ENCODE measurements around the gene TPM3. TPM values are rescaled to one million over a fixed set of nuclear protein-coding genes. Genes with fewer than 3 reads are reported as not detected.

Gene TPM3
- 100 to 1,000 TPM; 200 to 451 (median 280) TPM for total RNA-seq

DNA sequence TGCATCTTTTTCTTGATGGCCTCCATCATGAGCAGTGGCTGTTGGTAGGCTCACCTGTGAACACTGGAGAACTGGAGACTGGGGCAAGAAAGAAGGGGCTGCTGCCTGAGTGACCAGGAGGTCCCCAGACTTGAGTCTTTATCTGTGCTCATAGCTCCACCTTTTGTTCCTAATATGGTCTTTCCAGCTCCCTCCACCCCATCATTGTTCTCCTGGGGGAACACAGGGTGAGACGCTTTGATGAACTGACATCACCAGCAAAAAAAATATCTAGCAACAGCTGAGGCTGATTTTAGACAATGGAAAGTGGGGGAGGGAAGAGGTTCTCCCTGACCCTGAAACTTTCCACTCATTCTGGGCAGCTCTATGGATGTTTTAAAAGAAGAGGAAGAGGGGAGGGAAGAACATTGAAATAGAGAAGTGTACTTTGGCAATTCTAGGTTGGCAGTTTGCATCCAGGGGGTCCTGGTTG lies at the start of gene TPM3:
TSS of gene TPM3 (minus strand) at position 111 of the 472 bp plus-strand sequence. CDS start at position 29, 82 bp downstream.
- Histone ChIP-seq H3K36me3 (no peaks in the 10 kb centered on the region), H3K27me3 (no peaks in the 10 kb centered on the region), H3K9me3 (no peaks in the 10 kb centered on the region), H3K4me3 (no peak within 1 kb of the TSS), H3K27ac (no peak within 1 kb of the TSS), H3K4me1 (no peaks in the 10 kb centered on the region)
- TF ChIP-seq POLR2A (IDR thresholded peaks at IDR 0.05), result no peak
- TF ChIP-seq, protein P1, sequence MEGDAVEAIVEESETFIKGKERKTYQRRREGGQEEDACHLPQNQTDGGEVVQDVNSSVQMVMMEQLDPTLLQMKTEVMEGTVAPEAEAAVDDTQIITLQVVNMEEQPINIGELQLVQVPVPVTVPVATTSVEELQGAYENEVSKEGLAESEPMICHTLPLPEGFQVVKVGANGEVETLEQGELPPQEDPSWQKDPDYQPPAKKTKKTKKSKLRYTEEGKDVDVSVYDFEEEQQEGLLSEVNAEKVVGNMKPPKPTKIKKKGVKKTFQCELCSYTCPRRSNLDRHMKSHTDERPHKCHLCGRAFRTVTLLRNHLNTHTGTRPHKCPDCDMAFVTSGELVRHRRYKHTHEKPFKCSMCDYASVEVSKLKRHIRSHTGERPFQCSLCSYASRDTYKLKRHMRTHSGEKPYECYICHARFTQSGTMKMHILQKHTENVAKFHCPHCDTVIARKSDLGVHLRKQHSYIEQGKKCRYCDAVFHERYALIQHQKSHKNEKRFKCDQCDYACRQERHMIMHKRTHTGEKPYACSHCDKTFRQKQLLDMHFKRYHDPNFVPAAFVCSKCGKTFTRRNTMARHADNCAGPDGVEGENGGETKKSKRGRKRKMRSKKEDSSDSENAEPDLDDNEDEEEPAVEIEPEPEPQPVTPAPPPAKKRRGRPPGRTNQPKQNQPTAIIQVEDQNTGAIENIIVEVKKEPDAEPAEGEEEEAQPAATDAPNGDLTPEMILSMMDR (IDR thresholded peaks at IDR 0.05), result no peak
- no peak for DNase-seq

DNA sequence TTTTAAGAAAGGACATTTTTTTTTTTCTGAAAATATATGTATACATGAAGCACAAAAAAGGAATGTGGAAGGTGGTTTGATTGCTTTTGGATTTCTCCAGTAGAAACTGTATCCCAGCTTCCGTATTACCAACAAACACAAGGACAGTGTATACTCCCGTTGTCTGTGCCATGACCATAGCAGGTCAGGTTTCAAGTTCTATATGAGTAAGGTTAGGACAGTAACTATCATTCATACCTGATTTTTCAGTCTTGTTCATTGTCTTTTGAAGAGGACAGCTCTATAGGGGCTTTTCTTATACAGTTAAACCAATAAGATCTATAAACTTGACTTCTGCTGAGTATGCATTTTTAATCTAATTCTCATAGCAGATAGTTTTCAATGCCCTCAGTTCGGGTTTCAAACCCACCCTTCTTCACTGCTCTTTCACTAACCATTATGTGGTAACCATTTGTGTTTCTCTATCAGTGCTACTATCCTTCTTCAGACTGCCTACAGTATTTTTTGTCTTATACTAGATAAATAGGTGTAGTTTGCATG lies 48.5 kb upstream of the TPM3 start:
- H3K4me3 ChIP-seq, result no peak overlapping the region
- no peaks in the 10 kb centered on the region for H3K27me3 ChIP-seq
- H3K9me3 ChIP-seq, result no peaks in the 10 kb centered on the region
- no peak overlapping the region for H3K27ac ChIP-seq
- TF ChIP-seq, protein P1 (IDR thresholded peaks at IDR 0.05), result no peak
- TF ChIP-seq POLR2A (IDR thresholded peaks at IDR 0.05), result no peak
- peaks cover 0 to 94% (median 4%) of the 10 kb centered on the region in 3 donors for H3K36me3 ChIP-seq
- DNase-seq, result no peak
- no peaks in the 10 kb centered on the region for H3K4me1 ChIP-seq

DNA sequence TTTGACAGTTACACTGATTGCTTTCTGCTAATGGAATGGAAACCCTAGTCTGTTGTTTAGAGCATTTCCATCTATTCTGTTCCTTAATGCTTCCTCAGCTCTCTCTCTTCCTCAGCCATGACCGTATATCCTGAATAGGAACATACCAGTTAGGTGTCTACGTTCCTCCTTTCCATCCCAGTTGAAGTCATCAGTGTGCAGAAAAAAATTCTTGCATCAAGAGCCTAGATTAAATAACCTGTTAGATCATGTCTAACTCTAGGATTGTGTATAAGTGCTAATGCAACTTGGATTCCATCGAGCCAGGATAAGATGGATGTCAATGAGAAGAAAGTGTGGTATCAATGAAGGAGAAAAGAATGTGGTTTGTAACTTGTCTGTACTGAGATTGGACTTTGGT lies 47.6 kb upstream of the TPM3 start:
- Histone ChIP-seq H3K36me3 (peaks cover 0 to 94% (median 3%) of the 10 kb centered on the region in 3 donors), H3K4me1 (no peaks in the 10 kb centered on the region), H3K27ac (no peak overlapping the region), H3K27me3 (no peaks in the 10 kb centered on the region), H3K9me3 (no peaks in the 10 kb centered on the region), H3K4me3 (no peak overlapping the region)
- no peak for DNase-seq
- no peak for TF ChIP-seq POLR2A (IDR thresholded peaks at IDR 0.05)
- TF ChIP-seq, protein P1 (IDR thresholded peaks at IDR 0.05), result no peak

DNA sequence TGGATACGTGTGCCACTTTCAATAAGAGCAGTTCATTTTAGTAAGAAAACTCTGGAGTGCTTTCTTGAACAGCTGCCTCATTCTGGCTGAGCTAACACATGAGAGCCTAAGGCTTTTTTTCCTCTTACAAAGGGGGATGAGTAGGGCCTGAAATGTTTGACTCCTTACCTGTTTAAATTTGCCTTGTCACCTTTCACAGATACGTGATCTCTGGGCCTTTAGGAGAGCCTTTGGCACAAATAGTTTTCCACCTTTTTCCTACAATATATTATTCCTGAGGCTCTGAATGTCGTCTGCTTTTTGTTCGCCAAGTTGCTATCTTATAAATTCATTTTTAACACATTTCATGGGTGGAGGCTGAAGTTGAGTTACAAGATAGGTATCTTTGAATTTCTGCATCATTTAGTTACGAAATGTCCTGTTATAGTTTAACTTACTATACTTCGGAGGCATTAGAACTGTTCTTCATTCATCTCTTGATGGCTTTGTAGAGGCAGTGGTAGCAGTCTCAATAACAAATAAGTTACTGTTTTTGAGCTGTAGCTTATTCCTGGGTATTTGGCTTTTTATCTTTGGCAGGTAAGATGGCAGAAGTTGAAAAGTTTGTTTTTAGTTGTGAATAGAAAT lies 46.1 kb upstream of the TPM3 start:
- no peak for DNase-seq
- Histone ChIP-seq H3K4me3 (no peak overlapping the region), H3K4me1 (no peaks in the 10 kb centered on the region), H3K9me3 (no peaks in the 10 kb centered on the region), H3K27me3 (no peaks in the 10 kb centered on the region), H3K36me3 (peaks cover 0 to 93% (median 0%) of the 10 kb centered on the region in 3 donors), H3K27ac (no peak overlapping the region)
- TF ChIP-seq, protein P1 (IDR thresholded peaks at IDR 0.05), result no peak
- no peak for TF ChIP-seq POLR2A (IDR thresholded peaks at IDR 0.05)

DNA sequence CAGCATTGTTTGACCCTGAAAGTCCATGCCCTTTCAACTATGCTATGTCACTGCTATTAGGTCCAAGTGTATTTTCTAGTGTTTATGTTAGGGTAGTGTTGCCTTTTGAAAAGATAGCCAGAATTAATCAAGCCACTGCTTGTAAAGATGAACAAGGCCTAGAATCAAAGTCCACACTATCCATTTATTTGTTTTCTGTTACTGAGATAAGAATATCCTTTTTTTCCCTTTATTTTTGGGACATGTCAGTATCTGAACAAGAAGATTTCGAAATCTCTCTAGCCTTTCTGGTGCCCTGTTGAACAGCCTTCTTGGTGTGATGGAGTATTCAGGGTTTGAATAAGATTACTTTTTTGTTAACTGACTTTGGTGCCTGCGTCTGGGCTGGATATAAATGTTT lies 45.5 kb upstream of the TPM3 start:
- Histone ChIP-seq H3K36me3 (peaks cover 0 to 93% (median 0%) of the 10 kb centered on the region in 3 donors), H3K9me3 (no peaks in the 10 kb centered on the region), H3K27me3 (no peaks in the 10 kb centered on the region), H3K4me3 (no peak overlapping the region), H3K27ac (no peak overlapping the region), H3K4me1 (no peaks in the 10 kb centered on the region)
- DNase-seq, result no peak
- TF ChIP-seq, protein P1 (IDR thresholded peaks at IDR 0.05), result no peak
- TF ChIP-seq POLR2A (IDR thresholded peaks at IDR 0.05), result no peak
